Measurements from ENCODE around the gene COG8.
"Not testable (repeated sequence)": the region's sequence is repeated elsewhere in the genome, so short reads cannot be mapped to it uniquely, and the experiment has no call there.

COG8 gene

DNA sequence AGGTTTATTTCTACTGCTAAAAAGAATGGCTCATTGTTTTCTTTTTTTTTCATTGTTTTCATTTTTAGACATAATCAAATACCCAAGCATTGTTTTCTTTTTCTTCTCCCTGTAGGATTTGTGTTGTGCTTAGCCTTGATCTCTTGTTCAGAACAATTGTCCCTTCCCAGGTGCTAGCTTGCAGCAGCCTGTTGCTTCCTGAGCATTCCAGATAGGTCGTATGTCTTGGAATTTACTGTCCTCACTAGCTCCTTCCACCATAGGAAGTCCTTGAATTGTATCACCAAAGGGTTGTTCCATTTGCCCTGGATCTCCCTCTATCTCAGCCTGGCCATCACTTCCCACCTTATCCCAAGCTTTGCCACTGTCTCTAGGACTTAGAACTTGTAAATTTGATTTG is 38.2 kb downstream of the COG8 start:
- no peaks in the 10 kb centered on the region for H3K36me3 ChIP-seq (ENCODE audit: control insufficient read depth, insufficient read depth, low read length)
- H3K27me3 ChIP-seq (ENCODE audit: control insufficient read depth, insufficient read depth, low read length): no peaks in the 10 kb centered on the region
- no peak overlapping the region for H3K4me3 ChIP-seq (ENCODE audit: low read depth, low read length)
- no peaks in the 10 kb centered on the region for H3K4me1 ChIP-seq (ENCODE audit: control insufficient read depth, insufficient read depth, low read length)
- H3K9ac ChIP-seq (ENCODE audit: low read depth, low read length): no peak overlapping the region
- no peaks in the 10 kb centered on the region for H3K9me3 ChIP-seq (ENCODE audit: control insufficient read depth, insufficient read depth, low read length)

DNA sequence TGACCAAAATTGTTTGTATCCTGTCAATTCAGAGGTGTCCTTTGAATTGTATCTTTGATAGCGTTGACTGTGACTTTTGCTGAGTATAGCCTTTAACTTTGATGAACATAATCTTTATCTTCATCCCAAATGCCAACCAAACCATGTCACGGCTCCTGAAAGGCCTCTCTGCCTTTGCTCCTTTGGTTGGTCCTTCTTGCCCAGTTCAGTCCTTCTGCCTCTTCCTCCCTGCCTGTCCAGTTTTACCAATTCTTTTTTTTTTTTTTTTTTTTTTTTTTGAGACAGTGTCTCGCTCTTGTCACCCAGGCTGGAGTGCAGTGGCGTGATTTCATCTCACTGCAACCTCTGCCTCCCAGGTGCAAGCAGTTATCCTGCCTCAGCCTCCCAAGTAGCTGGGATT is 41.1 kb downstream of the COG8 start:
- Histone ChIP-seq H3K4me1 (ENCODE audit: control insufficient read depth, insufficient read depth, low read length) (no peaks in the 10 kb centered on the region), H3K4me3 (ENCODE audit: low read depth, low read length) (no peak overlapping the region), H3K9ac (ENCODE audit: low read depth, low read length) (no peak overlapping the region), H3K27me3 (ENCODE audit: control insufficient read depth, insufficient read depth, low read length) (no peaks in the 10 kb centered on the region), H3K9me3 (ENCODE audit: control insufficient read depth, insufficient read depth, low read length) (no peaks in the 10 kb centered on the region), H3K36me3 (ENCODE audit: control insufficient read depth, insufficient read depth, low read length) (no peaks in the 10 kb centered on the region)

DNA sequence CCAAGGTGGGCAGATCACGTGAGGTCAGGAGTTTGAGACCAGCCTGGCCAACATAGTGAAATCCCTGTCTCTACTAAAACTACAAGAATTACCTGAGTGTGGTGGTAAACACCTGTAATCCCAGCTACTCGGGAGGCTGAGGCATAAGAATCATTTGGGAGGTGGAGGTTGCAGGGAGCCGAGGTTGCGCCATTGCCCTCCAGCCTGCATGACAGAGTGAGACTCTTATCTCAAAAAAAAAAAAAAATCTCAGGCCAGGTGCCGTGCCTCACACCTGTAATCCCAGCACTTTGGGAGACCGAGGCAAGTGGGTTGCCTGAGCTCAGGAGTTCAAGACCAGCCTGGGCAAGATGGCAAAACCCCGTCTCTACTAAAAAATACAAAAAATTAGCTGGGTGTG is 42.6 kb downstream of the COG8 start:
- not testable (repeated sequence) for H3K27me3 ChIP-seq (ENCODE audit: control insufficient read depth, insufficient read depth, low read length); H3K4me1 ChIP-seq (ENCODE audit: control insufficient read depth, insufficient read depth, low read length); H3K4me3 ChIP-seq (ENCODE audit: low read depth, low read length); H3K9me3 ChIP-seq (ENCODE audit: control insufficient read depth, insufficient read depth, low read length); H3K9ac ChIP-seq (ENCODE audit: low read depth, low read length); H3K36me3 ChIP-seq (ENCODE audit: control insufficient read depth, insufficient read depth, low read length)

DNA sequence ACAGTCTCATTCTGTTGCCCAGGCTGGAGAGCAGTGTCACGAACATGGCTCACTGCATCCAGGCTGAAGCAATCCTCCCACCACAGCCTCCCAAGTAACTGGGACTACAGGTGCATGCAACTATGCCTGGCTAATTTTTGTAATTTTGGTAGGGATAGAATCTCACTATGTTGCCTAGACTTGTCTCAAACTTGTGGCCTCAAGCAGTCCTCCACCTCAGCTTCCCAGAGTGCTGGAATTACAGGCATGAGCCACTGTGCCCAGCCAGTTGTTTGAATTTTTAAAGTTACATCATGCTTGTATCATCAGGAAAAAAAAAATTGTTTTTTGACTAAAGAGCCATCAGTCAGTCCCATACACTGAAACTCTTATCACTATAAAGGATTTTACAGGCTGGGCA is 45.3 kb downstream of the COG8 start:
- Histone ChIP-seq H3K27me3 (ENCODE audit: control insufficient read depth, insufficient read depth, low read length) (no peaks in the 10 kb centered on the region), H3K9ac (ENCODE audit: low read depth, low read length) (no peak overlapping the region), H3K4me3 (ENCODE audit: low read depth, low read length) (no peak overlapping the region), H3K36me3 (ENCODE audit: control insufficient read depth, insufficient read depth, low read length) (no peaks in the 10 kb centered on the region), H3K4me1 (ENCODE audit: control insufficient read depth, insufficient read depth, low read length) (no peaks in the 10 kb centered on the region), H3K9me3 (ENCODE audit: control insufficient read depth, insufficient read depth, low read length) (no peaks in the 10 kb centered on the region)

DNA sequence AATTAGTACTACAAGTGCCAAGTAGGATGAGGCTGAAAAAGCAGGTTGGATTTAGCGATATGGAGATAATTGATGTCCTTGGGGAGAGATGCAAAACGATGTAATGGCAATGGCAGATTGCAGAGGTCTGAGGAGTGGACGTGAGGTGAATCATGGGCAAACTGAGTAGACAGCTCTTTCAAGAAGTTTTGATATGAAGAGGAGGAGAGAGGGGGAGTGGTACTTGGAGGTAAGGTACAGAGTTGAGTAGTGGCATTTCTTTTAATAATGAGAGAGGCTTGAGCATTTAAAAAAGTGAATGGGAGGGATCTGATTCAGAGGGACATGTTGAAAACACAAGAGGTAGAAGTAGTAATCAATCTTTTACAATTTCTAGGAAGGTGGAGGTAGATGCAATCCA is 46.0 kb downstream of the COG8 start:
- Histone ChIP-seq H3K4me3 (ENCODE audit: low read depth, low read length) (no peak overlapping the region), H3K4me1 (ENCODE audit: control insufficient read depth, insufficient read depth, low read length) (no peaks in the 10 kb centered on the region), H3K9ac (ENCODE audit: low read depth, low read length) (no peak overlapping the region), H3K36me3 (ENCODE audit: control insufficient read depth, insufficient read depth, low read length) (no peaks in the 10 kb centered on the region), H3K27me3 (ENCODE audit: control insufficient read depth, insufficient read depth, low read length) (no peaks in the 10 kb centered on the region), H3K9me3 (ENCODE audit: control insufficient read depth, insufficient read depth, low read length) (no peaks in the 10 kb centered on the region)

DNA sequence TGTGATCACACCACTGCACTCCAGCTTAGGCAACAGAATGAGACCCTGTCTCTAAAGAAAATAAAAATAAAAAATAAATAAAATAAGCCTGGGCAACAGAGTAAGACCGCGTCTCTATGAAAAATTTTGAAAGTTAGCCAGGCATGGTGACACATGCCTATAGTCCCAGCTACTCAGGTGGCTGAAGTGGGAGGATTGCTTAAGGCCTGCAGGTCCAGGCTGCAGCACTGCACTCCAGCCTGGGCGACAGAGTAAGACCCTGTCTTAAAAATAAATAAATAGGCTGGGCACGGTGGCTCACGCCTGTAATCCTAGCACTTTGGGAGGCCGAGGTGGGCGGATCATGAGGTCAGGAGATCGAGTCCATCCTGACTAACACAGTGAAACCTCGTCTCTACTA is 47.7 kb downstream of the COG8 start:
- not testable (repeated sequence) for H3K4me3 ChIP-seq (ENCODE audit: low read depth, low read length); H3K27me3 ChIP-seq (ENCODE audit: control insufficient read depth, insufficient read depth, low read length); H3K4me1 ChIP-seq (ENCODE audit: control insufficient read depth, insufficient read depth, low read length); H3K36me3 ChIP-seq (ENCODE audit: control insufficient read depth, insufficient read depth, low read length); H3K9me3 ChIP-seq (ENCODE audit: control insufficient read depth, insufficient read depth, low read length); H3K9ac ChIP-seq (ENCODE audit: low read depth, low read length)

DNA sequence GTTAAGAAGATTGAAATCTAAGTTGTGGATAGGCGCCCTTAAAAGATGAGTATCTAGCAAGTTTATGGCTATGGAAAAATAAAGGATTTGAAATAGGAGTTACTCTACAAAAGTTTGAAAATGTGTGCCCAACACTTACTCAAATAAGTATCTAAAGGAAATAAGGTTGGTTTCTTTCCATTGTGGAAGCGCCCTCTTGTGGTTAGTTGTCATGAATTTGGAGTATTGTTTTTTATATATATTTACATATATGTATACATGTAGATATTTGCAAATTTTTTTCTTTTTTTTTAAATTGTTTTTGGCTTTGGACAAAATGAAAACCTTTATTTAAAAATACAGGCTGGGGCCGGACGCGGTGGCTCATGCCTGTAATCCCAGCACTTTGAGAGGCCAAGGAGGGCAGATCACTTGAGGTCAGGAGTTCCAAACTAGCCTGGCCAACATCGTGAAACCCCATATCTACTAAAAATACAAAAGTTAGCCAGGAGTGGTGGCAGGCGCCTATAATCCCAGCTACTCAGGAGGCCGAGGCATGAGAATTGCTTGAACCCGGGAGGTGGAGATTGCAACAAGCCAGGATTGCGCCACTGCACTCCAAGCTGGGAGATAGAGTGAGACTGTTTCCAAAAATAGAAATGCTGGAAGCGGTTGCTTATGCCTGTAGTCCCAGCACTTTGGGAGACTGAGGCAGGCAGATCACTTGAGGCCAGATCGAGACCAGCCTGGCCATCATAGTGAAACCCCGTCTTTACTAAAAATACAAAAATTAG is 52.2 kb downstream of the COG8 start:
- no peaks in the 10 kb centered on the region for H3K27me3 ChIP-seq (ENCODE audit: control insufficient read depth, insufficient read depth, low read length)
- H3K9me3 ChIP-seq (ENCODE audit: control insufficient read depth, insufficient read depth, low read length): no peaks in the 10 kb centered on the region
- peaks cover 2% of the 10 kb centered on the region for H3K36me3 ChIP-seq (ENCODE audit: control insufficient read depth, insufficient read depth, low read length)
- H3K9ac ChIP-seq (ENCODE audit: low read depth, low read length): no peak overlapping the region
- H3K4me1 ChIP-seq (ENCODE audit: control insufficient read depth, insufficient read depth, low read length): no peaks in the 10 kb centered on the region
- no peak overlapping the region for H3K4me3 ChIP-seq (ENCODE audit: low read depth, low read length)

DNA sequence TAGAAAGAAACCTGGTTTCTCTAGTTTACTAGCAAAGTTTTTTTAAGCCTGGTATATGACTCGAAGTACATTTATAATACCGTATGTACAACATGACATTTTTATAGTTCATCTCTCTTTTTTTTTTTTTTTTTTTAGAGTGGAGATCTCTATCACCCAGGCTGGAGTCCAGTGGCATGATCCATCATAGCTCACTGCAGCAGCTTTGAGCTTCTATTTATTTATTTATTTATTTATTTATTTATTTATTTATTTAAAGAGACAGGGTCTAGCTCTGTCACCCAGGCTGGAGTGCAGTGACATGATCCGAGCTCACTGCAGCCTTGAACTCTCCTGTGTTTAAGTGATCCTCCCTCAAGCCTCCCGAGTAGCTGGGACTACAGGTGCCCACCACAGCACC is 54.1 kb downstream of the COG8 start:
- H3K9me3 ChIP-seq (ENCODE audit: control insufficient read depth, insufficient read depth, low read length): no peaks in the 10 kb centered on the region

DNA sequence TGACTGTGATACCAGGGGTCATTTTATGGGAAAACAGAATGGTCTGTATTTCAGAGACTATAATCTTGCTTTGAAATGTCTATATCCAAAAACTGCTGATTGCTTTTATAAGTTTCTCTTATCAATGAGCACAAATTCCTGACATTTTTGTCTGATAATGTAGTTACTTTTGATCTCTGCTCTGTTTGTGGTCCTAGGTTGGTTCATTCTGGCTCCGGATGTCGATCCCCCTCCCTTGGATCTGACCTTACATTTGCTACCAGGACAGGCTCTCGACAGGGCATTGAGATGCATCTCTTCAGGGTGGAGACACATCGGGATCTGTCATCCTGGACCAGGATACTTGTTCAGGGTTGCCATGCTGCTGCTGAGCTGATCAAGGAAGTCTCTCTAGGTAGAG is 55.5 kb downstream of the COG8 start:
- H3K27me3 ChIP-seq (ENCODE audit: control insufficient read depth, insufficient read depth, low read length): no peaks in the 10 kb centered on the region
- H3K9me3 ChIP-seq (ENCODE audit: control insufficient read depth, insufficient read depth, low read length): no peaks in the 10 kb centered on the region
- no peak overlapping the region for H3K9ac ChIP-seq (ENCODE audit: low read depth, low read length)
- H3K4me1 ChIP-seq (ENCODE audit: control insufficient read depth, insufficient read depth, low read length): no peaks in the 10 kb centered on the region
- no peak overlapping the region for H3K4me3 ChIP-seq (ENCODE audit: low read depth, low read length)
- H3K36me3 ChIP-seq (ENCODE audit: control insufficient read depth, insufficient read depth, low read length): peaks cover 2% of the 10 kb centered on the region

More for the DNA sequence above, 54.1 kb downstream of the COG8 start:
- Histone ChIP-seq H3K27me3 (ENCODE audit: control insufficient read depth, insufficient read depth, low read length) (no peaks in the 10 kb centered on the region), H3K4me1 (ENCODE audit: control insufficient read depth, insufficient read depth, low read length) (no peaks in the 10 kb centered on the region), H3K36me3 (ENCODE audit: control insufficient read depth, insufficient read depth, low read length) (peaks cover 2% of the 10 kb centered on the region), H3K4me3 (ENCODE audit: low read depth, low read length) (no peak overlapping the region), H3K9ac (ENCODE audit: low read depth, low read length) (no peak overlapping the region)

DNA sequence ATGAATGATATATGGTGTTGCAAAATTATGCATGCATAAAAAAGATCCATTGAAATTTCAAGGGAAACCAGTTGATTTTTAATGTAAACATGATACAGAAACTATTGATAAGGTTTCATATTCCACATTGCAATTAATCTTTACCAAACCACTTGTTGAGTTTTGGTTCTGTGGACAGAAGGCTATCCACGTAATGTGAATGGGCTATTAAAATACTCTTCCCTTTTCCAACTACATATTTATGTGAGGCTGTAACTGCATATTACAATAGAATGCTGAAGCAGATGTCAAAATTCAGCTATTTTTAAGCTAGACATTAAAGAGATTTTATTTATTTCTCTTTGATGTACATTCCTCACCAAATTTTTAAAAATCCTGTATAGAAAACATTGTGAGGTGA is 62.0 kb downstream of the COG8 start:
- no peaks in the 10 kb centered on the region for H3K9me3 ChIP-seq (ENCODE audit: control insufficient read depth, insufficient read depth, low read length)
- no peaks in the 10 kb centered on the region for H3K4me1 ChIP-seq (ENCODE audit: control insufficient read depth, insufficient read depth, low read length)
- H3K27me3 ChIP-seq (ENCODE audit: control insufficient read depth, insufficient read depth, low read length): no peaks in the 10 kb centered on the region
- no peak overlapping the region for H3K4me3 ChIP-seq (ENCODE audit: low read depth, low read length)
- no peak overlapping the region for H3K9ac ChIP-seq (ENCODE audit: low read depth, low read length)
- no peaks in the 10 kb centered on the region for H3K36me3 ChIP-seq (ENCODE audit: control insufficient read depth, insufficient read depth, low read length)

All from iPS-15b (cell line).